Activated CD4-positive, alpha-beta T cell treated with anti-CD3 and anti-CD28 coated beads for 36 hours (primary cell): ENCODE data around the gene SPART. TPM values are rescaled to one million over a fixed set of nuclear protein-coding genes. Genes with fewer than 3 reads are reported as not detected.
"Not testable (repeated sequence)": the region's sequence is repeated elsewhere in the genome, so short reads cannot be mapped to it uniquely, and the experiment has no call there.

Experiments
- ATAC-seq: fragments of 200-7000 bp; cut with Tn5 transposase; one replicate; pipeline ENCODE4 v1.10.0; 2021; ENCODE audit warnings: mild to moderate bottlenecking, moderate library complexity
- CTCF ChIA-PET: fragments of 350-600 bp; sonication (Branson Sonifier 250); formaldehyde crosslinking; loops from one replicate; lab custom pipeline; 2021; ENCODE audit warnings: antibody characterized with exemption; lab: Charles Lee
- POLR2A ChIA-PET: fragments of 350-600 bp; sonication (Branson Sonifier 250); formaldehyde crosslinking; loops from one replicate; lab custom pipeline; 2021; ENCODE audit warnings: antibody characterized with exemption, inconsistent platforms; lab: Charles Lee
- DNase-seq: peaks from one replicate; pipeline ENCODE4 v3.0.0-alpha.2; 2020
- H3K27ac Mint-ChIP-seq: one replicate; pipeline ENCODE4 v1.8.0; 2021; ENCODE audit warnings: mixed read lengths
- H3K27me3 Mint-ChIP-seq: one replicate; pipeline ENCODE4 v1.8.0; 2021; ENCODE audit warnings: mixed read lengths
- H3K36me3 Mint-ChIP-seq: one replicate; pipeline ENCODE4 v1.8.0; 2021; ENCODE audit warnings: low read depth, mixed read lengths
- H3K4me1 Mint-ChIP-seq: one replicate; pipeline ENCODE4 v1.8.0; 2021; ENCODE audit warnings: mixed read lengths
- H3K4me3 Mint-ChIP-seq: one replicate; pipeline ENCODE4 v1.8.0; 2021; ENCODE audit warnings: mild to moderate bottlenecking, moderate library complexity, mixed read lengths
- H3K9me3 Mint-ChIP-seq: one replicate; pipeline ENCODE4 v1.8.0; 2021; ENCODE audit warnings: low read depth, mixed read lengths
- intact Hi-C, 2 experiments: fragments of 100-400 bp; cut with DNase I in 1 of 2; cut with micrococcal nuclease in 1 of 2; formaldehyde crosslinking; loops; one replicate each; pipeline versions ENCODE4 v1.14.2 to v1.15.1; 2022 to 2024; cut with DNase I, micrococcal nuclease
- total RNA-seq, 2 experiments: library from RNA; stranded (reverse); gene quantifications; one replicate each; pipeline ENCODE4 v1.2.3, GENCODE V29; 2021

Gene SPART
- total RNA-seq, 2 experiments from 2014 or later, result 30.2 to 40.4 TPM

DNA sequence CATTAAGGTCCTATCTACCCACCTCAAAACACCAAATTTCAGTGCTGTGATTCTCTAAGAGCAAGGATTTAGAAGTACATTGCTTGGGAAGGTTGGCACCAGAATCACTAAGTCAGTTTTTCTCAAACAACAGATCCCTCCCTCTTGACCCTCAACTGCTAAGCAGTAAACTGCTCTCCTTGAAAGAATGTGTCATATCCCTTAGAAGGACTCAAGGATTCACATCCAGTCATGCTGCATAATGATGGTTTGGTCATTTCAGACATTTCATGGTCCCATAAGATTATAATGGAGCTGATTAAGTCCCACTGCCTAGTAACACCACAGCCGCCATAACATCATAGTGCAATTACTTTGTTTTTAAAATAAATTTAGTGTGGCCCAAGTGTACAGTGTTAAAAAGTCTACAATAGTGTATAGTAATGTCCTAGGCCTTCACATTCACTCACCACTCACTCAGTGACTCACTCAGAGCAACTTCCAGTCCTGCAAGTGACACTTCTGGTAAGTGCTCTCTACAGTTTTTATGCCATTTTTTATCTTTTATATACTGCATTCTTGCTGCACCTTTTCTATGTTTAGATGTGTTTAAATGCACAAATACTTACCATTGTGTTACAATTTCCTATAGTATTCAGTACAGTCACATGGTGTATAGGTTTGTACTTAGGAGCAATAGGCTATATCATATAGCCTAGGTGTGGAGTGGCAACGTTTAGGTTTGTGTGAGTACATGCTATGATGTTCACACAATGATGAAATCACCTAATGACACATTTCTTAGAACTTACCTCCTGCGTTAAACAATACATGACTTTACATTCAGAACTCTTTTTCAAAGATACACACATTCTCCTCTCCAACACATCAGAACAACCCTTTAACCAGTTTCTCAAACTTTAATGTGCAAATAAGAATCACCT, 32.9 kb downstream of the SPART start:
- no peaks in the 10 kb centered on the region for H3K9me3 Mint-ChIP-seq
- no peaks in the 10 kb centered on the region for H3K27me3 Mint-ChIP-seq
- H3K4me3 Mint-ChIP-seq, result no peak overlapping the region
- ChIA-PET CTCF (no interaction called here), POLR2A (no interaction called here)
- H3K4me1 Mint-ChIP-seq, result no peaks in the 10 kb centered on the region
- DNase-seq (no peak), ATAC-seq (peak; percentile 60)
- H3K36me3 Mint-ChIP-seq, result peaks cover 33% of the 10 kb centered on the region
- H3K27ac Mint-ChIP-seq, result no peak overlapping the region
- intact Hi-C loops, result no loop called here

- DNase-seq (no peak), ATAC-seq (no peak)
- Mint-ChIP-seq H3K27me3 (no peaks in the 10 kb centered on the region), H3K27ac (no peak overlapping the region), H3K4me1 (no peaks in the 10 kb centered on the region), H3K4me3 (no peak overlapping the region), H3K9me3 (no peaks in the 10 kb centered on the region), H3K36me3 (peaks cover 28% of the 10 kb centered on the region)
- intact Hi-C loops, result no loop called here
- POLR2A ChIA-PET, result no interaction called here
- CTCF ChIA-PET, result no interaction called here
Measured at GRCh38 chr13:36310417-36311108, 35.6 kb downstream of the SPART start.

DNA sequence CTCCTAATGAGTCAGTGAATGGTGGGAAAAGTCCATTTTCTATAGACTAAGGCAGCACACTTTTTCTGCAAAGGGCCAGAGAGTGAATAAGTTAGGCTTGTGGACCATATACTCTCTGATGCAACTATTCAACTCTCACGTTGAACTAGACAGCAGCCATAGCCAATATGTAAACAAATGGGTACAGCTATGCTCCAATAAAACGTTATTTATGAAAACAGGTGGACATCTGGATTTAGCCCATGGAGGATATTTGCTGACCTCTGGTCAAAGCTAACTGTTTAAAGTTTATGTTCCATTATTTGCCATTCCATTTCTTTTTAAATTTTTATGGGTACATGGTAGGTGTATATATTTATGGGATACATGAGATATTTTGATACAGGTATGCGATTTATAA, 43.9 kb downstream of the SPART start:
- ChIA-PET POLR2A (no interaction called here), CTCF (interaction anchor here (0.6 to 1.2 kb wide), 2 partner anchors 18 to 86 kb away, joined by 4 to 5 read pairs; no protein-coding TSS in a partner anchor)
- peaks cover 6% of the 10 kb centered on the region for H3K36me3 Mint-ChIP-seq
- H3K27me3 Mint-ChIP-seq, result peaks cover 18% of the 10 kb centered on the region
- H3K4me3 Mint-ChIP-seq, result no peak overlapping the region
- H3K9me3 Mint-ChIP-seq, result no peaks in the 10 kb centered on the region
- intact Hi-C loops, result no loop called here
- no peak for ATAC-seq
- H3K27ac Mint-ChIP-seq, result no peak overlapping the region
- peaks cover 8% of the 10 kb centered on the region for H3K4me1 Mint-ChIP-seq
- DNase-seq, result no peak

DNA sequence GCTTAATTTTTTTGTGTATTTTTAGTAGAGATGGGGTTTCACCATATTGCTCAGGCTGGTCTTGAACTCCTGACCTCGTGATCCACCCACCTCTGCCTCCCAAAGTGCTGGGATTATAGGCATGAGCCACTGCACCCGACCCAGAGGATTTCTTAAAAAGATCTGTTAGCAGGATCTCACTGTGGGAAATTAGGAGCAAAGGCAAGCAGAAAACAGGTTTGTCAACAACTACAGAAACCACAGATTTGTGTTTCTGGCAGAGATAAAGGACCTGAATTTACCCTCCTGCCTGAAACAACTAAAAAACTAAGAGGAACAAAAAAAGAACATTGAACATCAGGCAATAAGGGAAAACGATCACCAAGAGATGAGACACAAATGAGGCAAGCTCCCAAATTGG, 46.7 kb downstream of the SPART start:
- intact Hi-C loops, result loop anchor here (5.0 kb wide), 2 partner anchors 48 to 518 kb away; partner anchors contain the start of genes RFXAP (in 1 of the 2) and SPART (in 1 of the 2)
- peaks cover 15% of the 10 kb centered on the region for H3K4me1 Mint-ChIP-seq
- ATAC-seq, H3K36me3 Mint-ChIP-seq, DNase-seq, H3K4me3 Mint-ChIP-seq, POLR2A ChIA-PET, H3K27ac Mint-ChIP-seq, H3K9me3 Mint-ChIP-seq: not testable (repeated sequence)
- peaks cover 24% of the 10 kb centered on the region for H3K27me3 Mint-ChIP-seq
- CTCF ChIA-PET, result interaction anchor here (3.8 kb wide), 1 partner anchor 16 kb away, joined by 15 read pairs; no protein-coding TSS in a partner anchor

GRCh38 chr13:36298535-36299068, 47.6 kb downstream of the SPART start:
- ChIA-PET CTCF (interaction anchor here (3.8 kb wide), 1 partner anchor 15 kb away, joined by 15 read pairs; no protein-coding TSS in a partner anchor), POLR2A (no interaction called here)
- DNase-seq (no peak), ATAC-seq (no peak)
- peak overlapping the region; percentile 79 for H3K4me3 Mint-ChIP-seq
- H3K27ac Mint-ChIP-seq, result no peak overlapping the region
- intact Hi-C loops, result loop anchor here (5.0 kb wide), 2 partner anchors 49 to 519 kb away; partner anchors contain the start of genes RFXAP (in 1 of the 2) and SPART (in 1 of the 2)
- peaks cover 15% of the 10 kb centered on the region for H3K4me1 Mint-ChIP-seq
- H3K36me3 Mint-ChIP-seq, result no peaks in the 10 kb centered on the region
- H3K27me3 Mint-ChIP-seq, result peaks cover 29% of the 10 kb centered on the region
- H3K9me3 Mint-ChIP-seq, result no peaks in the 10 kb centered on the region

DNA sequence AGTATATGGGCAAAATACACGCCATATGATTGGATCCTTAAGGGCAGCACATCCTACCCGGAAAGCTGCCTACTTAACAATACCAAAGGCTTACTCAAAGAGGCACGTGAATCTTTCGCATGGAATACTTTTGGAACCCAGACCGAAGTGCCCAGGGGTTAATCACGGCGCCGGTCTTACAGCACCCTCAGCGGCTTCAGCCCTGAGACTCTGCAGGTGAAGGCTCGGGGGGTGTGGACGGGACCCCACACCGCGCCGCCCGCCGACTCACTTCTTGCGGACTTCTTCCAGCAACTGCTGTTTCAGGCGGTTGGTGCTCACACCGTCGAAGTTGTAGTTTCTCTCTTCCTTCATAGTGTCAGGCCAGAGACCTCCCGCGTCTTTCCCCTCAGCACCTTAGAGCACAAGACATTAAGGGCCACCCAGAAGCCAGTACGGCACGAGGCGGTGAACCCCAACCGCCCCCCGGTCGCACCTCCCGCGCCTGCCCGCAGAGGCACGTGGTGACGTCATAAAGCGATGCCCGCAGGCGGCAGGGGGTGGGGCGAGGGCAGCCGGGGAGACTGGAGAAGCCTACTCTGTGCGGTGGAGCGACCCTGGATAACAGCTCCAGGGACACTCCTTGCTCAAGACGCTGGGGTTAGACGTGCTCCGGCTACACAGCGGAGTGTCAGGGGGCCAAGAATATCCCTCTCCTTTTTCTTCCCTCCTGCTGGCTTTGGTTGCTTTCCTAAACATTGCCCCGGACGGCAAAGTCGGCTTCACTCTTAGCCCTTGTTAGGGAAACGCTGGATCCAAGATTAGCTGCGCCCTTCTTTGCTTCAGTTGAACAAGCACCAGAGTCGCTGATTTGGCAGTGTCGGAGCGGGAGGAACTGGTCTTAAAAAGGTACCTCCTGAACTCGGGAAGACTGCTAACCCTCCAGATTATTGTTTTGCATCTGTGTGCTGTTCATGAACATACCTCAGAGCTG, 48.5 kb downstream of the SPART start, which contains the start of gene CCDC169:
TSS of gene CCDC169 (minus strand) at position 449 of the 973 bp plus-strand sequence. CDS start at position 354, 95 bp downstream.
- H3K36me3 Mint-ChIP-seq, result no peaks in the 10 kb centered on the region
- H3K4me3 Mint-ChIP-seq, result peak within 1 kb of the TSS; percentile 79
- H3K9me3 Mint-ChIP-seq, result no peaks in the 10 kb centered on the region
- DNase-seq (peak; percentile 80), ATAC-seq (peak; percentile 87)
- CTCF ChIA-PET, result interaction anchor here (3.8 kb wide), 1 partner anchor 14 kb away, joined by 15 read pairs; no protein-coding TSS in a partner anchor
- H3K27me3 Mint-ChIP-seq, result peaks cover 34% of the 10 kb centered on the region
- POLR2A ChIA-PET, result no interaction called here
- peak within 1 kb of the TSS; percentile 61 for H3K27ac Mint-ChIP-seq
- intact Hi-C loops, result loop anchor here (1.0 to 5.0 kb wide), 3 partner anchors 49 to 520 kb away; partner anchors contain the start of genes SPART (in 2 of the 2) and RFXAP (in 1 of the 2)
- peaks cover 15% of the 10 kb centered on the region for H3K4me1 Mint-ChIP-seq

- no peak for ATAC-seq
- DNase-seq, result no peak
- no peaks in the 10 kb centered on the region for H3K36me3 Mint-ChIP-seq
- no peak overlapping the region for H3K27ac Mint-ChIP-seq
- intact Hi-C loops, result no loop called here
- peaks cover 4% of the 10 kb centered on the region for H3K9me3 Mint-ChIP-seq
- ChIA-PET POLR2A (no interaction called here), CTCF (interaction anchor here (0.6 to 1.2 kb wide), 2 partner anchors 11 to 571 kb away, joined by 3 to 4 read pairs; no protein-coding TSS in a partner anchor)
- H3K4me3 Mint-ChIP-seq, result no peak overlapping the region
- peaks cover 31% of the 10 kb centered on the region for H3K27me3 Mint-ChIP-seq
- H3K4me1 Mint-ChIP-seq, result peaks cover 15% of the 10 kb centered on the region
Measured at GRCh38 chr13:36294096-36294495, 52.1 kb downstream of the SPART start.

DNA sequence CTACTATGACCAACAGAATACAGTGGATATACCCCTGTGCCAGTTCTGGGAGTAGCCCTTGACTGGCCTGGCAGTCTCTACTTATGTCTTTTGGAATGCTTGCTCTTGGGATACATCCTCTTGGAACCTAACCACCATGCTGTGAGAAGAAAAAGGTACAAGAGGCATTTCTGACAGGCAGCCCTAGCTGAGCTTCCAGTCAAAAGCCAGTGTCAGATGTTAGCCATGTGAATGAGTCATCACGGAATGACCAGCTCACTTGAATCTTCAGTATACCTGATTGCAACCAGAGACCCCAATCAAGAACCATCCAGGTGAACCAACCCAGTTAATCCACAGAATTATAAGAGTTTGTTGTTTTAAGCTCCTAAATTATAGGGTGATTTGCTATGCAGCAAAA, 52.7 kb downstream of the SPART start:
- CTCF ChIA-PET, result interaction anchor here (0.6 kb wide), 1 partner anchor 572 kb away, joined by 3 read pairs; no protein-coding TSS in a partner anchor
- Mint-ChIP-seq H3K27me3 (peaks cover 27% of the 10 kb centered on the region), H3K36me3 (no peaks in the 10 kb centered on the region), H3K9me3 (peaks cover 4% of the 10 kb centered on the region), H3K4me3 (no peak overlapping the region), H3K27ac (no peak overlapping the region), H3K4me1 (peaks cover 13% of the 10 kb centered on the region)
- intact Hi-C loops, result no loop called here
- ATAC-seq (no peak), DNase-seq (no peak)
- POLR2A ChIA-PET, result no interaction called here

GRCh38 chr13:36288794-36289391, 57.3 kb downstream of the SPART start:
- CTCF ChIA-PET, result interaction anchor here (1.3 kb wide), 1 partner anchor 447 kb away, joined by 3 read pairs; no protein-coding TSS in a partner anchor
- Mint-ChIP-seq H3K4me3 (no peak overlapping the region), H3K27ac (no peak overlapping the region), H3K4me1 (no peaks in the 10 kb centered on the region), H3K36me3 (no peaks in the 10 kb centered on the region), H3K9me3 (peaks cover 4% of the 10 kb centered on the region), H3K27me3 (peaks cover 18% of the 10 kb centered on the region)
- DNase-seq (no peak), ATAC-seq (no peak)
- intact Hi-C loops, result loop anchor here in 1 of 2 experiments (10.0 kb wide), 1 partner anchor 136 kb away; no protein-coding TSS in a partner anchor
- POLR2A ChIA-PET, result no interaction called here

DNA sequence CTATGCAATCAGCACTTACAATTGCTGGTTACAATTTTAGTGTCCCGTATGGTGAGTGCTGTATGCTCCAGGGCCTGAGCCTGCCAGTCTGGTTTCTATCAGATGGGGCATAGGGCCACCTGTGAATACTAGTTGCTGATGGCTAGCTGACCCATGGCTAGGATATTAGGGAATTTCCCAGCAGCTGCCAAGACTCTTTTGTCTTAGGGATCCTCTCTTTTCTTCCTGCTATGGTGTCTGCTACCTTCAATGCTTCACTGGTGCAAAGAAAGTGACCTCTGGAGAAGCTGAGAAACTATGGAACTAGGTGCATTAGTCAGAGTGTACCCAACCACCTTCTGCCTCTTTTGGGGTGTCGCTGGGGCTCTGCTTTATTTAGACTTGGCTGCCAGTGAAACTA, 60.2 kb downstream of the SPART start:
- no peak overlapping the region for H3K27ac Mint-ChIP-seq
- DNase-seq, result no peak
- intact Hi-C loops, result loop anchor here in 1 of 2 experiments (10.0 kb wide), 1 partner anchor 139 kb away; no protein-coding TSS in a partner anchor

More for the DNA sequence above, 60.2 kb downstream of the SPART start:
- CTCF ChIA-PET, result interaction anchor here (3.5 kb wide), 1 partner anchor 12 kb away, joined by 24 read pairs; no protein-coding TSS in a partner anchor
- H3K9me3 Mint-ChIP-seq, result peaks cover 4% of the 10 kb centered on the region
- ATAC-seq, result no peak
- no peaks in the 10 kb centered on the region for H3K36me3 Mint-ChIP-seq
- H3K27me3 Mint-ChIP-seq, result peaks cover 14% of the 10 kb centered on the region
- POLR2A ChIA-PET, result no interaction called here
- no peak overlapping the region for H3K4me3 Mint-ChIP-seq
- no peaks in the 10 kb centered on the region for H3K4me1 Mint-ChIP-seq
